ENCODE measurements around the gene ERC2.

- no peak for TF ChIP-seq ZFP37 (tag by site-specific recombination; IDR thresholded peaks at IDR 0.05)
- no peak for TF ChIP-seq CTCF (tag by site-specific recombination; IDR thresholded peaks at IDR 0.05)
- TF ChIP-seq ZNF266 (tag by site-specific recombination; IDR thresholded peaks at IDR 0.05; ENCODE audit: low read depth): no peak
- TF ChIP-seq ZSCAN16 (tag by site-specific recombination; IDR thresholded peaks at IDR 0.05): no peak
- no peak for TF ChIP-seq YY1 (tag by site-specific recombination; IDR thresholded peaks at IDR 0.05)
- TF ChIP-seq, protein P1, sequence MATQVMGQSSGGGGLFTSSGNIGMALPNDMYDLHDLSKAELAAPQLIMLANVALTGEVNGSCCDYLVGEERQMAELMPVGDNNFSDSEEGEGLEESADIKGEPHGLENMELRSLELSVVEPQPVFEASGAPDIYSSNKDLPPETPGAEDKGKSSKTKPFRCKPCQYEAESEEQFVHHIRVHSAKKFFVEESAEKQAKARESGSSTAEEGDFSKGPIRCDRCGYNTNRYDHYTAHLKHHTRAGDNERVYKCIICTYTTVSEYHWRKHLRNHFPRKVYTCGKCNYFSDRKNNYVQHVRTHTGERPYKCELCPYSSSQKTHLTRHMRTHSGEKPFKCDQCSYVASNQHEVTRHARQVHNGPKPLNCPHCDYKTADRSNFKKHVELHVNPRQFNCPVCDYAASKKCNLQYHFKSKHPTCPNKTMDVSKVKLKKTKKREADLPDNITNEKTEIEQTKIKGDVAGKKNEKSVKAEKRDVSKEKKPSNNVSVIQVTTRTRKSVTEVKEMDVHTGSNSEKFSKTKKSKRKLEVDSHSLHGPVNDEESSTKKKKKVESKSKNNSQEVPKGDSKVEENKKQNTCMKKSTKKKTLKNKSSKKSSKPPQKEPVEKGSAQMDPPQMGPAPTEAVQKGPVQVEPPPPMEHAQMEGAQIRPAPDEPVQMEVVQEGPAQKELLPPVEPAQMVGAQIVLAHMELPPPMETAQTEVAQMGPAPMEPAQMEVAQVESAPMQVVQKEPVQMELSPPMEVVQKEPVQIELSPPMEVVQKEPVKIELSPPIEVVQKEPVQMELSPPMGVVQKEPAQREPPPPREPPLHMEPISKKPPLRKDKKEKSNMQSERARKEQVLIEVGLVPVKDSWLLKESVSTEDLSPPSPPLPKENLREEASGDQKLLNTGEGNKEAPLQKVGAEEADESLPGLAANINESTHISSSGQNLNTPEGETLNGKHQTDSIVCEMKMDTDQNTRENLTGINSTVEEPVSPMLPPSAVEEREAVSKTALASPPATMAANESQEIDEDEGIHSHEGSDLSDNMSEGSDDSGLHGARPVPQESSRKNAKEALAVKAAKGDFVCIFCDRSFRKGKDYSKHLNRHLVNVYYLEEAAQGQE (tag by site-specific recombination; IDR thresholded peaks at IDR 0.05): no peak
- no peak for TF ChIP-seq ZBTB26 (tag by site-specific recombination; optimal IDR thresholded peaks at IDR 0.05)
- no peak for TF ChIP-seq ZNF561 (tag by site-specific recombination; IDR thresholded peaks at IDR 0.05; ENCODE audit: borderline replicate concordance)
- TF ChIP-seq TCF7L2 (IDR thresholded peaks at IDR 0.05; ENCODE audit: borderline replicate concordance, low read depth, low read length): no peak
These were observed 609.5 kb downstream of the ERC2 start for GRCh38 chr3:55858727-55859126.

Data from HEK293 (cell line).